Thyroid gland (tissue), 4 donors: ENCODE measurements around the gene MINK1. TPM values are rescaled to one million over a fixed set of nuclear protein-coding genes. Genes with fewer than 3 reads are reported as not detected.

Experiments
- DNase-seq, 2 donors: peaks; one replicate each; pipeline ENCODE4 v3.0.0-alpha.2; 2019
- H3K27ac ChIP-seq, 3 donors: fragments of 200-600 bp; sonication (generic); 1 replicate in 2 of 3; 2 replicates in 1 of 3; pipeline ENCODE4 v1.5.1; 2016 to 2019; ENCODE audit warnings: mild to moderate bottlenecking in 1 of 3, moderate library complexity in 1 of 3
- H3K27me3 ChIP-seq: fragments of 200-600 bp; sonication (generic); one replicate; pipeline ENCODE4 v1.5.1; 2019
- H3K36me3 ChIP-seq, 2 donors: fragments of 200-600 bp; sonication (generic); one replicate each; pipeline ENCODE4 v1.5.1; 2016 to 2019
- H3K4me1 ChIP-seq, 2 donors: fragments of 200-600 bp; sonication (generic); one replicate each; pipeline ENCODE4 v1.5.1; 2017 to 2019
- H3K4me3 ChIP-seq, 3 donors: fragments of 200-600 bp; sonication (generic); replicated peaks in 1 of 3; 1 replicate in 2 of 3; 2 replicates in 1 of 3; pipeline ENCODE4 v1.5.1; 2016; ENCODE audit warnings: mild to moderate bottlenecking in 1 of 3
- H3K9me3 ChIP-seq: fragments of 200-600 bp; sonication (generic); one replicate; pipeline ENCODE4 v1.5.1; 2017
- POLR2A ChIP-seq, 2 donors: fragments of 450-650 bp; IDR thresholded peaks; one replicate each; pipeline ENCODE4 v1.6.1; 2017; ENCODE audit warnings: antibody characterized with exemption in 2 of 2, mild to moderate bottlenecking in 2 of 2, moderate library complexity in 1 of 2
- WGBS, 2 donors: methylation state at CpG; one replicate each; pipeline ENCODE4 v1.1.5; 2017; 5-methylcytosine and 5-hydroxymethylcytosine counted together
- intact Hi-C: fragments of 100-400 bp; cut with DNase I; formaldehyde crosslinking; loops from one replicate; pipeline ENCODE4 v1.15.1; 2023
- total RNA-seq, 4 donors: library from RNA; depleted of rRNA; stranded (reverse); fragments of >200 nt; gene quantifications; one replicate each; pipeline ENCODE4 v1.2.3, GENCODE V29; 2016
- TF ChIP-seq, protein P1 (sequence below), 6 experiments: fragments of 200-600 bp in 3 of 6; fragments of 450-650 bp in 3 of 6; sonication (generic) in 3 of 6; IDR thresholded peaks; one replicate each; pipeline ENCODE4 v1.5.1; 2016 to 2019; ENCODE audit warnings: antibody characterized with exemption in 6 of 6, mild to moderate bottlenecking in 2 of 6, inconsistent platforms in 1 of 6, moderate library complexity in 1 of 6

The MINK1 gene
- total RNA-seq, 4 donors from 2014 or later, result 25.1 to 51.6 (median 31.2) TPM

- DNase-seq, result no peak
- Histone ChIP-seq H3K27me3 (no peaks in the 10 kb centered on the region), H3K9me3 (no peaks in the 10 kb centered on the region), H3K27ac (no peak overlapping the region), H3K36me3 (peaks cover 9 to 15% of the 10 kb centered on the region in 2 donors), H3K4me1 (peaks cover 10 to 21% of the 10 kb centered on the region in 2 donors), H3K4me3 (no peak overlapping the region)
- intact Hi-C loops, result loop anchor here (5.0 kb wide), 1 partner anchor 47 kb away; no protein-coding TSS in a partner anchor
- TF ChIP-seq, protein P1, sequence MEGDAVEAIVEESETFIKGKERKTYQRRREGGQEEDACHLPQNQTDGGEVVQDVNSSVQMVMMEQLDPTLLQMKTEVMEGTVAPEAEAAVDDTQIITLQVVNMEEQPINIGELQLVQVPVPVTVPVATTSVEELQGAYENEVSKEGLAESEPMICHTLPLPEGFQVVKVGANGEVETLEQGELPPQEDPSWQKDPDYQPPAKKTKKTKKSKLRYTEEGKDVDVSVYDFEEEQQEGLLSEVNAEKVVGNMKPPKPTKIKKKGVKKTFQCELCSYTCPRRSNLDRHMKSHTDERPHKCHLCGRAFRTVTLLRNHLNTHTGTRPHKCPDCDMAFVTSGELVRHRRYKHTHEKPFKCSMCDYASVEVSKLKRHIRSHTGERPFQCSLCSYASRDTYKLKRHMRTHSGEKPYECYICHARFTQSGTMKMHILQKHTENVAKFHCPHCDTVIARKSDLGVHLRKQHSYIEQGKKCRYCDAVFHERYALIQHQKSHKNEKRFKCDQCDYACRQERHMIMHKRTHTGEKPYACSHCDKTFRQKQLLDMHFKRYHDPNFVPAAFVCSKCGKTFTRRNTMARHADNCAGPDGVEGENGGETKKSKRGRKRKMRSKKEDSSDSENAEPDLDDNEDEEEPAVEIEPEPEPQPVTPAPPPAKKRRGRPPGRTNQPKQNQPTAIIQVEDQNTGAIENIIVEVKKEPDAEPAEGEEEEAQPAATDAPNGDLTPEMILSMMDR (IDR thresholded peaks at IDR 0.05), result no peak
- TF ChIP-seq POLR2A (IDR thresholded peaks at IDR 0.05), result no peak
These were observed 102.5 kb downstream of the MINK1 start for GRCh38 chr17:4935650-4936049.

- H3K27me3 ChIP-seq, result no peaks in the 10 kb centered on the region
- H3K36me3 ChIP-seq, result peaks cover 9 to 15% of the 10 kb centered on the region in 2 donors
- intact Hi-C loops, result loop anchor here (5.0 kb wide), 1 partner anchor 46 kb away; no protein-coding TSS in a partner anchor
These were observed 103.3 kb downstream of the MINK1 start for GRCh38 chr17:4936436-4936835.

DNA sequence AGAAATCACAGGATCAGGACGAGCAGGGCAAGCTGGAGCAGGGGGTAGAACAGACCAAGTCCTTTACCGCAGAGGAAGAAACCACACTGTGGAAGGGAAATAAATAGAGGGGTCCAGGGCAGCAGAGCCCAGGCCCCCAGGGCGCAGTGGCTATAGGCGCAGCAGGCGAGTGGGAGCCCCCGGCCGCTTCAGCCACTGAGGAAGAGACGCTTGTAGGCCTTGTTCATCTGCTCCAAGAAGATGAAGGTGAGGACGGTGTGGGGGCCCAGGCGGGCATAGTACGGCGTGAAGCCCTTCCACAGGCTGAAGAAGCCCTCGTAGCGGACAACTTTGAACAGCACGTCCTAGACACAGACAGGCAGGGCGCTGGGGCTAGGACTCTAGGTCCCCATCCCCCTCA is 104.4 kb downstream of the MINK1 start:
- Histone ChIP-seq H3K9me3 (no peaks in the 10 kb centered on the region), H3K27ac (no peak overlapping the region), H3K4me3 (no peak overlapping the region), H3K4me1 (peaks cover 17 to 29% of the 10 kb centered on the region in 2 donors), H3K36me3 (peaks cover 9 to 15% of the 10 kb centered on the region in 2 donors), H3K27me3 (no peaks in the 10 kb centered on the region)
- no peak for TF ChIP-seq POLR2A (IDR thresholded peaks at IDR 0.05)
- TF ChIP-seq, protein P1 (IDR thresholded peaks at IDR 0.05), result no peak
- no peak for DNase-seq
- intact Hi-C loops, result loop anchor here (5.0 kb wide), 1 partner anchor 45 kb away; no protein-coding TSS in a partner anchor
- WGBS, 2 donors, result 93 to 97% methylated on average over 16 of the region's 16 CpGs

More at GRCh38 chr17:4936436-4936835, 103.3 kb downstream of the MINK1 start:
- WGBS, 2 donors, result 92 to 93% methylated on average over 1 to 3 of the region's 3 CpGs
- Histone ChIP-seq H3K9me3 (no peaks in the 10 kb centered on the region), H3K27ac (no peak overlapping the region), H3K4me3 (no peak overlapping the region), H3K4me1 (peaks cover 17 to 28% of the 10 kb centered on the region in 2 donors)
- TF ChIP-seq POLR2A (IDR thresholded peaks at IDR 0.05), result no peak
- TF ChIP-seq, protein P1 (IDR thresholded peaks at IDR 0.05), result no peak
- DNase-seq, result no peak

DNA sequence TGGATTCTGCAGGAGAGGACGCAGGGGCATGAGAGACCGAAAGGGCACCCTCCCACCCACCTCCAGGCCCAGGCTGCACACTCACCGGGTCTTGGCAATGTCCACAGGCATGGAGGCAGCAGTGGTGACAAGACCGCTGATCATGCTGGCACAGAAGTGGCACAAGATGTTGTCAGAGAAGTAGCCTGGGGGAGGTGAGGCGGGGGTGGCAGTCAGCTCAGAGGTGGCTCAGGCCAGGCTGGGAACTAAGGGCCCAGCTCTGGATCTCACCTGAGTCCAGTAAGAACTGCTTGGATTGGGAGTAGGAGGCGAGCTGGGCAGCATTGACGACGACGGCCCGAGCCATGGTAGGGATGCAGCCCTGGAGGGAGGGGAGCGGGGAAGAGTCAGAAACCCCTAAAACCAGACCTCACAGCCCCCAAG is 104.9 kb downstream of the MINK1 start:
- no peaks in the 10 kb centered on the region for H3K9me3 ChIP-seq
- intact Hi-C loops, result loop anchor here (5.0 kb wide), 1 partner anchor 44 kb away; no protein-coding TSS in a partner anchor
- H3K36me3 ChIP-seq, result peaks cover 14 to 15% of the 10 kb centered on the region in 2 donors
- TF ChIP-seq, protein P1 (IDR thresholded peaks at IDR 0.05), result no peak
- no peak for TF ChIP-seq POLR2A (IDR thresholded peaks at IDR 0.05)
- H3K27me3 ChIP-seq, result no peaks in the 10 kb centered on the region
- DNase-seq, result no peak
- H3K27ac ChIP-seq, result no peak overlapping the region
- H3K4me3 ChIP-seq, result no peak overlapping the region
- H3K4me1 ChIP-seq, result peaks cover 17 to 29% of the 10 kb centered on the region in 2 donors
- WGBS, 2 donors, result 89 to 92% methylated on average over 8 to 11 of the region's 11 CpGs

DNA sequence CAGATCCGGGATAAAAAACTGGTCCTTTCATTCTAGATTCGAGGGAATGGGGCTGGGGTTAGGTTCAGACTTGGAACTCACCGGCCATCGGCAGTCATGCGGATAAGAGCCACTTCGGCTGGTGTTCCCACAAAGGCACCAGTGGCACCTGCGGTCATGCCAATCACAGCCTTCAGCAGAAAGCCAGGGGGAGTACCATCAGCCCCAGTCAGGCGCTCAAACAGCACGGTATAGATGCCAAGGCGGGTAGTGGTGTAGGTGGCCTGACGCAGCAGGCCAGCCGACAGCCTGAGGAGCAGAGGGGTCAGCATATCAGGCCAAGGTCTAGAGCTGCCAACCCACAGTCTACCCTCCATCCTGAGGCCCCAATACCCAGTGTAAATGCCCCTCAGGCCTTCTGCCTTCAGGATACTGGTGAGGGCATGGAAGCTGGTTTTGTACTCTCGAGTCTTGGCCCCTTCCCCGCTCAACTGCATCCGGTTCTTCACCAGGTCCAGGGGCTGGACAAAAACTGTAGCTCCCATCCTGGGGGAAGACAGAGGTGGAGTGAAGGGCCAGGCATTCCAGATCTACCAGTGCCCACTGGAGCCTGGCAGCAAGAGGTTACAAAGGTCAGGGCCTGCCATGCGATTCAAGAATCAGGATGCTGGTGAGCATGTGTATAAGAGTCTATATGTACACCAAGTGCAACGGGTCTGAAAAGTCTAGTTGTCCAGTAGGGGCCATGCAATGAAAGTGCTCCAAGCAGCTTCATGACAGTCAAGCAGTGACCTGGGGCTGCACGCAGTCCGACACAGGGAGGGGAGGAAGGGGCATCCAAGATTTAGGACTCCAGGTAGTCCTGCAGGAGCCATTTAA is 105.8 kb downstream of the MINK1 start:
- peaks cover 17 to 28% of the 10 kb centered on the region in 2 donors for H3K4me1 ChIP-seq
- TF ChIP-seq, protein P1 (IDR thresholded peaks at IDR 0.05), result no peak
- no peak for TF ChIP-seq POLR2A (IDR thresholded peaks at IDR 0.05)
- peak overlapping the region; percentile 91 to 97 (median 95) for H3K27ac ChIP-seq
- H3K27me3 ChIP-seq, result no peaks in the 10 kb centered on the region
- DNase-seq, result peak; percentile 42 to 51
- peaks cover 15 to 16% of the 10 kb centered on the region in 2 donors for H3K36me3 ChIP-seq
- no peaks in the 10 kb centered on the region for H3K9me3 ChIP-seq
- 44 to 51% methylated on average over 16 to 19 of the region's 19 CpGs for WGBS, 2 donors
- H3K4me3 ChIP-seq, result peak overlapping the region; percentile 31 to 89 (median 33)
- intact Hi-C loops, result loop anchor here (5.0 kb wide), 1 partner anchor 43 kb away; no protein-coding TSS in a partner anchor
